CD14-positive monocyte (primary cell): Measurements from ENCODE around the gene CHST3. TPM values are rescaled to one million over a fixed set of nuclear protein-coding genes. Genes with fewer than 3 reads are reported as not detected.

Experiments
- DNase-seq, 3 donors: peaks; one replicate each; pipeline ENCODE4 v3.0.0-alpha.2; 2011 to 2022
- H2AFZ ChIP-seq: 2 replicates; pipeline ENCODE4 v1.6.0; 2012; ENCODE audit warnings: mild to moderate bottlenecking, low read depth, low read length, inconsistent platforms; ENCODE audit not compliant: insufficient read depth, poor library complexity, severe bottlenecking
- H3K27ac ChIP-seq, 2 donors: 1 replicate in 1 of 2; 2 replicates in 1 of 2; pipeline ENCODE4 v1.5.1; 2012 to 2013; ENCODE audit warnings: low read length in 2 of 2, control low read depth in 1 of 2, inconsistent platforms in 1 of 2, low read depth in 1 of 2, mild to moderate bottlenecking in 1 of 2
- H3K27me3 ChIP-seq, 2 donors: one replicate each; pipeline versions ENCODE4 v1.6.0 to v1.6.1; 2011 to 2013; ENCODE audit warnings: low read length in 2 of 2; ENCODE audit not compliant: control insufficient read depth in 2 of 2, insufficient read depth in 2 of 2
- H3K36me3 ChIP-seq, 2 donors: replicated peaks in 1 of 2; 1 replicate in 1 of 2; 2 replicates in 1 of 2; pipeline versions ENCODE4 v1.5.1 to v1.6.1; 2012 to 2013; ENCODE audit warnings: low read length in 2 of 2, control low read depth in 1 of 2, inconsistent platforms in 1 of 2, mild to moderate bottlenecking in 1 of 2; ENCODE audit not compliant: insufficient read depth in 2 of 2, control insufficient read depth in 1 of 2
- H3K4me1 ChIP-seq, 2 donors: 1 replicate in 1 of 2; 2 replicates in 1 of 2; pipeline versions ENCODE4 v1.5.1 to v1.6.1; 2012 to 2013; ENCODE audit warnings: low read length in 2 of 2, control low read depth in 1 of 2, inconsistent platforms in 1 of 2, mild to moderate bottlenecking in 1 of 2, moderate library complexity in 1 of 2; ENCODE audit not compliant: insufficient read depth in 2 of 2, control insufficient read depth in 1 of 2
- H3K4me2 ChIP-seq: replicated peaks from 2 replicates; pipeline ENCODE3; 2012; ENCODE audit warnings: low read length, moderate library complexity, mild to moderate bottlenecking; ENCODE audit not compliant: poor library complexity, severe bottlenecking; ENCODE audit errors: extremely low read depth
- H3K4me3 ChIP-seq, 3 experiments: fragments of 200-600 bp in 1 of 3; sonication (generic) in 1 of 3; replicated peaks in 1 of 3; 1 replicate in 2 of 3; 2 replicates in 1 of 3; pipeline ENCODE4 v1.5.1; 2011 to 2013; ENCODE audit warnings: low read length in 3 of 3, mild to moderate bottlenecking in 3 of 3, control low read depth in 2 of 3, low read depth in 2 of 3, inconsistent platforms in 1 of 3, moderate library complexity in 1 of 3
- H3K79me2 ChIP-seq: 2 replicates; pipeline ENCODE4 v1.6.0; 2012; ENCODE audit warnings: mild to moderate bottlenecking, control low read depth, inconsistent platforms, low read length, moderate library complexity; ENCODE audit not compliant: insufficient read depth
- H3K9ac ChIP-seq: 2 replicates; pipeline ENCODE4 v1.6.0; 2017; ENCODE audit warnings: low read length, mild to moderate bottlenecking; ENCODE audit not compliant: insufficient read depth, poor library complexity, severe bottlenecking
- H3K9me3 ChIP-seq, 2 donors: replicated peaks in 1 of 2; 1 replicate in 1 of 2; 2 replicates in 1 of 2; pipeline versions ENCODE4 v1.5.1 to v1.6.1; 2012 to 2013; ENCODE audit warnings: low read length in 2 of 2, control low read depth in 1 of 2; ENCODE audit not compliant: control insufficient read depth in 1 of 2, insufficient read depth in 1 of 2
- H4K20me1 ChIP-seq: 2 replicates; pipeline ENCODE4 v1.6.0; 2012; ENCODE audit warnings: mild to moderate bottlenecking, low read length, control low read depth, moderate library complexity; ENCODE audit not compliant: insufficient read depth
- H3K27ac Mint-ChIP-seq, 7 donors: one replicate each; pipeline ENCODE4 v1.8.0; 2020; ENCODE audit warnings: mild to moderate bottlenecking in 7 of 7, mixed read lengths in 7 of 7, moderate library complexity in 6 of 7, inconsistent platforms in 2 of 7
- H3K27me3 Mint-ChIP-seq, 3 donors: one replicate each; pipeline ENCODE4 v1.8.0; 2021 to 2022; ENCODE audit warnings: low read depth in 3 of 3, mild to moderate bottlenecking in 3 of 3, mixed read lengths in 3 of 3, moderate library complexity in 3 of 3, inconsistent platforms in 1 of 3
- H3K36me3 Mint-ChIP-seq, 2 donors: one replicate each; pipeline ENCODE4 v1.8.0; 2020; ENCODE audit warnings: mixed read lengths in 2 of 2, inconsistent platforms in 1 of 2, mild to moderate bottlenecking in 1 of 2
- H3K4me1 Mint-ChIP-seq: one replicate; pipeline ENCODE4 v1.8.0; 2020; ENCODE audit warnings: mild to moderate bottlenecking, mixed read lengths
- H3K4me3 Mint-ChIP-seq, 2 donors: one replicate each; pipeline ENCODE4 v1.8.0; 2020; ENCODE audit warnings: mild to moderate bottlenecking in 2 of 2, mixed read lengths in 2 of 2, moderate library complexity in 1 of 2
- H3K9me3 Mint-ChIP-seq, 7 donors: one replicate each; pipeline ENCODE4 v1.8.0; 2020 to 2022; ENCODE audit warnings: mixed read lengths in 7 of 7, mild to moderate bottlenecking in 6 of 7, moderate library complexity in 6 of 7, inconsistent platforms in 2 of 7
- WGBS: methylation state at CpG from one replicate; pipeline ENCODE4 v1.1.5; 2013; ENCODE audit warnings: missing lambda C conversion rate; ENCODE audit not compliant: insufficient coverage; 5-methylcytosine and 5-hydroxymethylcytosine counted together
- intact Hi-C, 2 donors: fragments of 100-400 bp; cut with micrococcal nuclease; formaldehyde crosslinking; loops; one replicate each; pipeline versions ENCODE4 v1.15.0 to v1.15.1; 2023
- polyA plus RNA-seq, 3 donors: library from polyadenylated mRNA; depleted of rRNA in 1 of 3; unstranded in 2 of 3; stranded (reverse) in 1 of 3; fragments of 300-500 nt in 2 of 3; fragments of >200 nt in 1 of 3; fragmentation: Illumina TruSeq in 2 of 3; gene quantifications; 1 replicate in 2 of 3; 2 replicates in 1 of 3; pipeline ENCODE4 v1.2.3, GENCODE V29; 2012 to 2021
- TF ChIP-seq, protein P1 (sequence below): fragments of 200-600 bp; IDR thresholded peaks from one replicate; pipeline ENCODE4 v1.8.0; 2022; ENCODE audit warnings: antibody characterized with exemption, mild to moderate bottlenecking

The CHST3 gene
- polyA plus RNA-seq, 3 donors, result not detected

DNA sequence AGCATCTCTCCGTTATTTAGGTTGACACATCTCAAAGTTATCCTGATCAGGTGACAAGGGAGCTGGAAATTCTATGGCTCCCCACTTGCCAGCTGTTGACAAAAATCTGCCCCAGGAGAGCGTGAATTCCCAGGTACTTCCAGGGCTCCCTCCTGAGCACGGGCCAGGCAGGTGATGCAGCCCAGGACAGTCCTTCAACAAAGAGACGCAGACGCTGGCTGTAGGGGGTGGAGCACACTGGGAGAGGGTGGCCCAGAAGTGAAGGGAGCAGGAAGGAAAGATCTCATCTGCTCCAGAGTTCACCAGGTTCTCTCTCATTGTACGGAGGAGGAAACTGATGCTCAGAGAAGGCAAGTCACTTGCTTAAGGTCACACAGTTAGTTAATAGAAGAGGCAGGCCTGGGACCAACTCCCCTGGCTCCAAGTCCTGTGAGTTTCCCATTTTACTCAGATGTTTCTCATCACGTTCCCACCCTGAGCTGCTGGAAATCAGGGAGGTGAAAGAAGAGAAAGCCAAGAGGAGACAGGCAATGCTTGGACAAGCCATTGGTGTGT, 41.0 kb upstream of the CHST3 start:
- DNase-seq, result no peak
- Mint-ChIP-seq H3K27ac (peak overlapping the region in 1 of 7 donors; percentile 31), H3K9me3 (peaks cover 0 to 3% (median 2%) of the 10 kb centered on the region in 7 donors), H3K4me1 (peaks cover 6% of the 10 kb centered on the region), H3K27me3 (peaks cover 8 to 14% (median 9%) of the 10 kb centered on the region in 3 donors), H3K4me3 (no peak overlapping the region), H3K36me3 (no peaks in the 10 kb centered on the region)
- Histone ChIP-seq H2AFZ (no peak overlapping the region), H3K9me3 (peaks cover 0 to 3% of the 10 kb centered on the region in 2 donors), H3K9ac (no peak overlapping the region), H3K27me3 (no peaks in the 10 kb centered on the region), H3K4me3 (no peak overlapping the region), H3K4me2 (no peak overlapping the region), H3K36me3 (no peaks in the 10 kb centered on the region), H4K20me1 (no peaks in the 10 kb centered on the region), H3K79me2 (no peaks in the 10 kb centered on the region), H3K27ac (no peak overlapping the region), H3K4me1 (no peaks in the 10 kb centered on the region)
- intact Hi-C loops, result no loop called here
- WGBS, result 95% methylated on average over 6 of the region's 7 CpGs
- TF ChIP-seq, protein P1, sequence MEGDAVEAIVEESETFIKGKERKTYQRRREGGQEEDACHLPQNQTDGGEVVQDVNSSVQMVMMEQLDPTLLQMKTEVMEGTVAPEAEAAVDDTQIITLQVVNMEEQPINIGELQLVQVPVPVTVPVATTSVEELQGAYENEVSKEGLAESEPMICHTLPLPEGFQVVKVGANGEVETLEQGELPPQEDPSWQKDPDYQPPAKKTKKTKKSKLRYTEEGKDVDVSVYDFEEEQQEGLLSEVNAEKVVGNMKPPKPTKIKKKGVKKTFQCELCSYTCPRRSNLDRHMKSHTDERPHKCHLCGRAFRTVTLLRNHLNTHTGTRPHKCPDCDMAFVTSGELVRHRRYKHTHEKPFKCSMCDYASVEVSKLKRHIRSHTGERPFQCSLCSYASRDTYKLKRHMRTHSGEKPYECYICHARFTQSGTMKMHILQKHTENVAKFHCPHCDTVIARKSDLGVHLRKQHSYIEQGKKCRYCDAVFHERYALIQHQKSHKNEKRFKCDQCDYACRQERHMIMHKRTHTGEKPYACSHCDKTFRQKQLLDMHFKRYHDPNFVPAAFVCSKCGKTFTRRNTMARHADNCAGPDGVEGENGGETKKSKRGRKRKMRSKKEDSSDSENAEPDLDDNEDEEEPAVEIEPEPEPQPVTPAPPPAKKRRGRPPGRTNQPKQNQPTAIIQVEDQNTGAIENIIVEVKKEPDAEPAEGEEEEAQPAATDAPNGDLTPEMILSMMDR, result no peak

DNA sequence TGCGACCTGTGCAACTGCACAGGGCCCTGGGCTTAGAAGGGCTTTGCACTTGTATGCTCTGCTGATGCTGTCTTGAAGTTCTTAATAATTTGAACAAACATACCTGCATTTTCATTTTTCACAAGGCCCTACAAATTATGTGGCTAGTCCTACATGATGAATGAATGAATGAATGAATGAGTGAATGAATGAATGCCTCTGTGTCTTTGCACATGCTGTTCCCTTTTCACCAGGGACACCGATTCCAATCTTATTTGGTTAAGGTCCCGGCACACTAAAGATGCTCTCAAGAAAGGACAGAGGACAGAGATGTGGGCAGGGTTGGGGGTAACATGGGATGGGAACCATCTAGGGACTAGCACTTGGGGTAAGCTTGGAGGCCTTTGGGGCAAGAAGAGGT, 39.4 kb upstream of the CHST3 start:
- Histone ChIP-seq H2AFZ (no peak overlapping the region), H3K4me1 (no peaks in the 10 kb centered on the region), H4K20me1 (no peaks in the 10 kb centered on the region), H3K9me3 (no peaks in the 10 kb centered on the region), H3K36me3 (no peaks in the 10 kb centered on the region), H3K27ac (no peak overlapping the region), H3K27me3 (no peaks in the 10 kb centered on the region), H3K9ac (no peak overlapping the region), H3K4me2 (no peak overlapping the region), H3K4me3 (no peak overlapping the region), H3K79me2 (no peaks in the 10 kb centered on the region)
- WGBS, result 90% methylated on average over 2 of the region's 3 CpGs
- DNase-seq, result no peak
- H3K4me1 Mint-ChIP-seq, result peaks cover 6% of the 10 kb centered on the region
- TF ChIP-seq, protein P1, result no peak
- intact Hi-C loops, result no loop called here
- H3K9me3 Mint-ChIP-seq, result peaks cover 0 to 2% (median 0%) of the 10 kb centered on the region in 7 donors
- no peak overlapping the region for H3K4me3 Mint-ChIP-seq
- H3K27ac Mint-ChIP-seq, result peak overlapping the region in 2 of 7 donors; percentile 16 to 22
- H3K27me3 Mint-ChIP-seq, result peaks cover 9 to 11% (median 11%) of the 10 kb centered on the region in 3 donors
- H3K36me3 Mint-ChIP-seq, result no peaks in the 10 kb centered on the region
